ENCODE results near the gene SHISA6. TPM values are rescaled to one million over a fixed set of nuclear protein-coding genes. Genes with fewer than 3 reads are reported as not detected.

SHISA6 gene
- total RNA-seq, 1 experiment from 2014 or later = 2.9 TPM

- Histone ChIP-seq H3K79me1 (ENCODE audit: insufficient read depth, low read depth, low read length, poor library complexity, severe bottlenecking) (no peaks in the 10 kb centered on the region), H4K8ac (replicated peaks; ENCODE audit: insufficient read length, low read depth, low read length) (no peak overlapping the region), H3K18ac (ENCODE audit: insufficient read length, low read depth, low read length) (no peak overlapping the region), H3K27me3 (ENCODE audit: insufficient read depth, low read length) (no peaks in the 10 kb centered on the region), H3K56ac (ENCODE audit: insufficient read length, low read depth, low read length) (no peak overlapping the region), H3K4ac (ENCODE audit: low read depth, low read length) (no peak overlapping the region), H3K27ac (ENCODE audit: insufficient read length, low read depth, low read length) (no peak overlapping the region), H3K9ac (ENCODE audit: extremely low read depth, insufficient read length, low read length) (no peak overlapping the region), H2BK20ac (ENCODE audit: low read depth, low read length, poor library complexity, severe bottlenecking) (no peak overlapping the region), H3K9me3 (ENCODE audit: control insufficient read depth, low read depth, low read length) (no peaks in the 10 kb centered on the region), H2BK15ac (ENCODE audit: low read depth, low read length) (no peak overlapping the region), H3K79me2 (ENCODE audit: insufficient read depth, low read length) (no peaks in the 10 kb centered on the region), H3T11ph (ENCODE audit: low read length) (no peak overlapping the region), H3K4me1 (ENCODE audit: insufficient read depth, low read length) (no peaks in the 10 kb centered on the region), H2AFZ (ENCODE audit: low read length) (no peak overlapping the region), H2BK5ac (ENCODE audit: insufficient read length, low read length) (no peak overlapping the region), H4K91ac (ENCODE audit: insufficient read length, low read depth, low read length) (no peak overlapping the region), H2BK12ac (ENCODE audit: insufficient read length, low read depth, low read length) (no peak overlapping the region), H2BK120ac (ENCODE audit: low read depth, low read length, poor library complexity, severe bottlenecking) (no peak overlapping the region), H3K14ac (ENCODE audit: insufficient read depth, low read length) (no peak overlapping the region; the same call in 1 of the 2 replicates), H4K5ac (ENCODE audit: insufficient read length, low read depth, low read length) (no peak overlapping the region), H3K4me2 (ENCODE audit: insufficient read depth, insufficient read length, low read length) (no peak overlapping the region), H2AK5ac (ENCODE audit: insufficient read length, low read length) (no peak overlapping the region), H3K23ac (ENCODE audit: insufficient read length, low read depth, low read length) (no peak overlapping the region), H3K23me2 (ENCODE audit: insufficient read length, low read depth, low read length, poor library complexity, severe bottlenecking) (no peaks in the 10 kb centered on the region), H4K20me1 (ENCODE audit: control insufficient read depth, insufficient read depth, insufficient read length) (no peaks in the 10 kb centered on the region)
- Mint-ChIP-seq H3K36me3 (ENCODE audit: insufficient read depth in 1 of 3, low read depth in 3 of 3) (no peaks in the 10 kb centered on the region), H3K27ac (peak overlapping the region in 2 of 3 experiments; percentile 39 to 65; a peak in 2 of 7 replicates), H3K9me3 (no peaks in the 10 kb centered on the region; a peak in 1 of 5 replicates), H3K4me3 (no peak overlapping the region), H3K27me3 (ENCODE audit: low read depth) (peaks cover 13% of the 10 kb centered on the region), H3K4me1 (peaks cover 8 to 16% of the 10 kb centered on the region in 2 experiments)
- no CpG with 5 or more reads among the region's 10 CpGs for WGBS (ENCODE audit: extremely low coverage, insufficient read length, low lambda C conversion rate)
- no peak for TF ChIP-seq CTCF (conservative IDR thresholded peaks at IDR 0.05)
- no peak for DNase-seq
Measured at GRCh38 chr17:11558681-11559234, 317.7 kb downstream of the SHISA6 start.
